Measurements from ENCODE around the gene ELK4.

The ELK4 gene

GRCh38 chr1:205576805-205577761 lies 54.7 kb downstream of the ELK4 start:
- Histone ChIP-seq H3K4me3 (ENCODE audit: low read length) (no peak overlapping the region), H3K9ac (ENCODE audit: low read length) (no peak overlapping the region), H3K4me1 (ENCODE audit: control insufficient read depth, insufficient read depth, low read length) (no peaks in the 10 kb centered on the region), H3K27me3 (replicated peaks; ENCODE audit: control insufficient read depth, insufficient read depth, low read length) (peaks cover 86% of the 10 kb centered on the region), H3K36me3 (ENCODE audit: control insufficient read depth, insufficient read depth, low read length, severe bottlenecking) (no peaks in the 10 kb centered on the region), H3K9me3 (ENCODE audit: control insufficient read depth, low read length) (no peaks in the 10 kb centered on the region)
- no peak for DNase-seq (ENCODE audit: low read depth)

GRCh38 chr1:205576011-205576410 lies 55.8 kb downstream of the ELK4 start:
- H3K27me3 ChIP-seq (replicated peaks; ENCODE audit: control insufficient read depth, insufficient read depth, low read length): peaks cover 86% of the 10 kb centered on the region
- H3K4me1 ChIP-seq (ENCODE audit: control insufficient read depth, insufficient read depth, low read length): no peaks in the 10 kb centered on the region
- no peak overlapping the region for H3K4me3 ChIP-seq (ENCODE audit: low read length)

GRCh38 chr1:205575294-205575885 lies 56.4 kb downstream of the ELK4 start:
- Histone ChIP-seq H3K36me3 (ENCODE audit: control insufficient read depth, insufficient read depth, low read length, severe bottlenecking) (no peaks in the 10 kb centered on the region), H3K27me3 (replicated peaks; ENCODE audit: control insufficient read depth, insufficient read depth, low read length) (peaks cover 87% of the 10 kb centered on the region), H3K9ac (ENCODE audit: low read length) (no peak overlapping the region), H3K4me1 (ENCODE audit: control insufficient read depth, insufficient read depth, low read length) (no peaks in the 10 kb centered on the region), H3K9me3 (ENCODE audit: control insufficient read depth, low read length) (no peaks in the 10 kb centered on the region), H3K4me3 (ENCODE audit: low read length) (no peak overlapping the region)
- no peak for DNase-seq (ENCODE audit: low read depth)

More at GRCh38 chr1:205576011-205576410, 55.8 kb downstream of the ELK4 start:
- Histone ChIP-seq H3K9ac (ENCODE audit: low read length) (no peak overlapping the region), H3K9me3 (ENCODE audit: control insufficient read depth, low read length) (no peaks in the 10 kb centered on the region), H3K36me3 (ENCODE audit: control insufficient read depth, insufficient read depth, low read length, severe bottlenecking) (no peaks in the 10 kb centered on the region)
- DNase-seq (ENCODE audit: low read depth): no peak

- Histone ChIP-seq H3K27me3 (replicated peaks; ENCODE audit: control insufficient read depth, insufficient read depth, low read length) (peaks cover 80% of the 10 kb centered on the region), H3K9me3 (ENCODE audit: control insufficient read depth, low read length) (no peaks in the 10 kb centered on the region), H3K36me3 (ENCODE audit: control insufficient read depth, insufficient read depth, low read length, severe bottlenecking) (no peaks in the 10 kb centered on the region), H3K4me3 (ENCODE audit: low read length) (no peak overlapping the region), H3K4me1 (ENCODE audit: control insufficient read depth, insufficient read depth, low read length) (no peaks in the 10 kb centered on the region), H3K9ac (ENCODE audit: low read length) (no peak overlapping the region)
- no peak for DNase-seq (ENCODE audit: low read depth)
Measured at GRCh38 chr1:205572421-205572820, 59.4 kb downstream of the ELK4 start.

- H3K36me3 ChIP-seq (ENCODE audit: control insufficient read depth, insufficient read depth, low read length, severe bottlenecking): no peaks in the 10 kb centered on the region
- no peak overlapping the region for H3K4me3 ChIP-seq (ENCODE audit: low read length)
- H3K9me3 ChIP-seq (ENCODE audit: control insufficient read depth, low read length): no peaks in the 10 kb centered on the region
- peaks cover 80% of the 10 kb centered on the region for H3K27me3 ChIP-seq (replicated peaks; ENCODE audit: control insufficient read depth, insufficient read depth, low read length)
- no peak overlapping the region for H3K9ac ChIP-seq (ENCODE audit: low read length)
- DNase-seq (ENCODE audit: low read depth): no peak
- no peaks in the 10 kb centered on the region for H3K4me1 ChIP-seq (ENCODE audit: control insufficient read depth, insufficient read depth, low read length)
Measured at GRCh38 chr1:205571747-205572146, 60.1 kb downstream of the ELK4 start.

- no peak for DNase-seq (ENCODE audit: low read depth)
- Histone ChIP-seq H3K4me3 (ENCODE audit: low read length) (no peak overlapping the region), H3K36me3 (ENCODE audit: control insufficient read depth, insufficient read depth, low read length, severe bottlenecking) (no peaks in the 10 kb centered on the region), H3K4me1 (ENCODE audit: control insufficient read depth, insufficient read depth, low read length) (no peaks in the 10 kb centered on the region), H3K9ac (ENCODE audit: low read length) (no peak overlapping the region), H3K9me3 (ENCODE audit: control insufficient read depth, low read length) (no peaks in the 10 kb centered on the region), H3K27me3 (replicated peaks; ENCODE audit: control insufficient read depth, insufficient read depth, low read length) (peaks cover 80% of the 10 kb centered on the region)
Measured at GRCh38 chr1:205570796-205571537, 60.8 kb downstream of the ELK4 start.

GRCh38 chr1:205570173-205570501 lies 61.7 kb downstream of the ELK4 start:
- H3K4me3 ChIP-seq (ENCODE audit: low read length): no peak overlapping the region
- H3K9ac ChIP-seq (ENCODE audit: low read length): no peak overlapping the region
- H3K36me3 ChIP-seq (ENCODE audit: control insufficient read depth, insufficient read depth, low read length, severe bottlenecking): no peaks in the 10 kb centered on the region
- H3K27me3 ChIP-seq (replicated peaks; ENCODE audit: control insufficient read depth, insufficient read depth, low read length): peaks cover 75% of the 10 kb centered on the region
- H3K4me1 ChIP-seq (ENCODE audit: control insufficient read depth, insufficient read depth, low read length): no peaks in the 10 kb centered on the region
- no peak for DNase-seq (ENCODE audit: low read depth)
- no peaks in the 10 kb centered on the region for H3K9me3 ChIP-seq (ENCODE audit: control insufficient read depth, low read length)

GRCh38 chr1:205569411-205570172 lies 62.2 kb downstream of the ELK4 start:
- H3K9ac ChIP-seq (ENCODE audit: low read length): no peak overlapping the region
- peaks cover 70% of the 10 kb centered on the region for H3K27me3 ChIP-seq (replicated peaks; ENCODE audit: control insufficient read depth, insufficient read depth, low read length)
- DNase-seq (ENCODE audit: low read depth): no peak
- no peaks in the 10 kb centered on the region for H3K36me3 ChIP-seq (ENCODE audit: control insufficient read depth, insufficient read depth, low read length, severe bottlenecking)
- H3K4me1 ChIP-seq (ENCODE audit: control insufficient read depth, insufficient read depth, low read length): no peaks in the 10 kb centered on the region
- no peaks in the 10 kb centered on the region for H3K9me3 ChIP-seq (ENCODE audit: control insufficient read depth, low read length)
- H3K4me3 ChIP-seq (ENCODE audit: low read length): no peak overlapping the region

GRCh38 chr1:205568469-205569361 lies 63.1 kb downstream of the ELK4 start:
- Histone ChIP-seq H3K4me1 (ENCODE audit: control insufficient read depth, insufficient read depth, low read length) (no peaks in the 10 kb centered on the region), H3K9me3 (ENCODE audit: control insufficient read depth, low read length) (no peaks in the 10 kb centered on the region), H3K9ac (ENCODE audit: low read length) (no peak overlapping the region), H3K27me3 (replicated peaks; ENCODE audit: control insufficient read depth, insufficient read depth, low read length) (peaks cover 72% of the 10 kb centered on the region), H3K36me3 (ENCODE audit: control insufficient read depth, insufficient read depth, low read length, severe bottlenecking) (no peaks in the 10 kb centered on the region), H3K4me3 (ENCODE audit: low read length) (no peak overlapping the region)
- peak; percentile 57 for DNase-seq (ENCODE audit: low read depth)

- H3K4me3 ChIP-seq (ENCODE audit: low read length): no peak overlapping the region
Measured at GRCh38 chr1:205568135-205568468, 63.7 kb downstream of the ELK4 start.

More at GRCh38 chr1:205568135-205568468, 63.7 kb downstream of the ELK4 start:
- Histone ChIP-seq H3K4me1 (ENCODE audit: control insufficient read depth, insufficient read depth, low read length) (no peaks in the 10 kb centered on the region), H3K9ac (ENCODE audit: low read length) (no peak overlapping the region), H3K36me3 (ENCODE audit: control insufficient read depth, insufficient read depth, low read length, severe bottlenecking) (no peaks in the 10 kb centered on the region), H3K9me3 (ENCODE audit: control insufficient read depth, low read length) (no peaks in the 10 kb centered on the region), H3K27me3 (replicated peaks; ENCODE audit: control insufficient read depth, insufficient read depth, low read length) (peaks cover 74% of the 10 kb centered on the region)
- no peak for DNase-seq (ENCODE audit: low read depth)

Data from adipocyte (in vitro differentiated cells).